Measurements from ENCODE around the gene MAP3K2.
A peak's percentile ranks its signal among the peaks of the same experiment; 100 is the strongest.

Gene MAP3K2

DNA sequence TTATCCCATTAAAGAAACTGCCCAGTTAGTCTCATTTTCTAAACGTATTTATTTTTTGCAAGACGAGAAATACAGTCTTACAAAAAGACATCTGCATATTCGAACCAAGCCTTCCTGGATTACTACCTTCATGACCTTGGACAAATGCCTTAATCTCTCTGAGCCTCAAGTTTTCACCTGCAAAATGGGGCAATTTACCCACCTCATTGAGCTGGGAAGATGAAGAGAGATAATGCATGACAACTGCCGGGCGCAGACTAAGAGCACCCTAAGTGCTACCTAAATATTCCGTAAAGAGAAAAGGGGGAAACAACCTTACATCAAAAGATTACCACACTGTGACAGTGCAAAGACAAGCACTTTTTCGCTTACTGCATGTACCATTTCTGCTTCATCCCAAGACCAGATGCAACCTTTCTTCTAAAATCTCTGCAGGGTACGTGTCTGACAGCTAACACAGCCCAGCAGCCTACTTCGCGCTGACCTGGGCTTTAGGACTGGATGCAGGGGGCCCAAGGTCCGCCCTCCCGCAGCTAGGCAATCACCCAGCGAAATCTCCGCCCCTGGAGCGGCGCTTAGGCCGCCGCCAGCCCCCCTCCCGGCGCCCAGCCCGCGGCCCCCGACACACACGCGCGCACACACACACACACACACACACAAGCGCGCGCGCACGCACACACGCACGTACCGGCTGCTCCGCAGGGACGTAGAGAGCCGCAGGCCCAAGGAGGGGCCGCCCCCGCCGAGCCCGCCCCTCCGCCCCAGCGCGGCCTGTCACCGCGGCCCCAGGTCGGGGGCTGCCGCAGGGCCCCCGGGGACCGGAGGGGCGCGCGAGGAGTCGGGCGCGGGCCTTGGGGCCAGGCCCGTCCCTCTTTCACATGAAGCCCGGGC, 766 bp downstream of the MAP3K2 start:
- Histone ChIP-seq H3K4me3 (ENCODE audit: low read depth, low read length) (peak overlapping the region; percentile 92), H3K36me3 (ENCODE audit: control insufficient read depth in 2 of 2, insufficient read depth in 1 of 2, low read length in 2 of 2) (no peaks in the 10 kb centered on the region), H3K9me3 (ENCODE audit: control insufficient read depth, insufficient read depth, low read depth, low read length) (no peaks in the 10 kb centered on the region), H3K27ac (ENCODE audit: extremely low read depth, low read depth, low read length) (peak overlapping the region; percentile 99), H3K4me1 (ENCODE audit: control insufficient read depth, insufficient read depth, low read length) (peaks cover 19% of the 10 kb centered on the region)
- ChIA-PET POLR2A (interaction anchor here (0.9 kb wide), 1 partner anchor 93 kb away, joined by 3 read pairs; the partner anchor contains the start of gene ERCC3), CTCF (interaction anchor here (2.0 kb wide), 1 partner anchor 29 kb away, joined by 11 read pairs; no protein-coding TSS in a partner anchor)
- TF ChIP-seq, protein P1, sequence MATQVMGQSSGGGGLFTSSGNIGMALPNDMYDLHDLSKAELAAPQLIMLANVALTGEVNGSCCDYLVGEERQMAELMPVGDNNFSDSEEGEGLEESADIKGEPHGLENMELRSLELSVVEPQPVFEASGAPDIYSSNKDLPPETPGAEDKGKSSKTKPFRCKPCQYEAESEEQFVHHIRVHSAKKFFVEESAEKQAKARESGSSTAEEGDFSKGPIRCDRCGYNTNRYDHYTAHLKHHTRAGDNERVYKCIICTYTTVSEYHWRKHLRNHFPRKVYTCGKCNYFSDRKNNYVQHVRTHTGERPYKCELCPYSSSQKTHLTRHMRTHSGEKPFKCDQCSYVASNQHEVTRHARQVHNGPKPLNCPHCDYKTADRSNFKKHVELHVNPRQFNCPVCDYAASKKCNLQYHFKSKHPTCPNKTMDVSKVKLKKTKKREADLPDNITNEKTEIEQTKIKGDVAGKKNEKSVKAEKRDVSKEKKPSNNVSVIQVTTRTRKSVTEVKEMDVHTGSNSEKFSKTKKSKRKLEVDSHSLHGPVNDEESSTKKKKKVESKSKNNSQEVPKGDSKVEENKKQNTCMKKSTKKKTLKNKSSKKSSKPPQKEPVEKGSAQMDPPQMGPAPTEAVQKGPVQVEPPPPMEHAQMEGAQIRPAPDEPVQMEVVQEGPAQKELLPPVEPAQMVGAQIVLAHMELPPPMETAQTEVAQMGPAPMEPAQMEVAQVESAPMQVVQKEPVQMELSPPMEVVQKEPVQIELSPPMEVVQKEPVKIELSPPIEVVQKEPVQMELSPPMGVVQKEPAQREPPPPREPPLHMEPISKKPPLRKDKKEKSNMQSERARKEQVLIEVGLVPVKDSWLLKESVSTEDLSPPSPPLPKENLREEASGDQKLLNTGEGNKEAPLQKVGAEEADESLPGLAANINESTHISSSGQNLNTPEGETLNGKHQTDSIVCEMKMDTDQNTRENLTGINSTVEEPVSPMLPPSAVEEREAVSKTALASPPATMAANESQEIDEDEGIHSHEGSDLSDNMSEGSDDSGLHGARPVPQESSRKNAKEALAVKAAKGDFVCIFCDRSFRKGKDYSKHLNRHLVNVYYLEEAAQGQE (tag by site-specific recombination; IDR thresholded peaks at IDR 0.05): no peak
- peak; percentile 78 for TF ChIP-seq ZIC2 (tag by site-specific recombination; IDR thresholded peaks at IDR 0.05)
- TF ChIP-seq GLIS2 (tag by site-specific recombination; IDR thresholded peaks at IDR 0.05): peak; percentile 82
- TF ChIP-seq, protein P2, sequence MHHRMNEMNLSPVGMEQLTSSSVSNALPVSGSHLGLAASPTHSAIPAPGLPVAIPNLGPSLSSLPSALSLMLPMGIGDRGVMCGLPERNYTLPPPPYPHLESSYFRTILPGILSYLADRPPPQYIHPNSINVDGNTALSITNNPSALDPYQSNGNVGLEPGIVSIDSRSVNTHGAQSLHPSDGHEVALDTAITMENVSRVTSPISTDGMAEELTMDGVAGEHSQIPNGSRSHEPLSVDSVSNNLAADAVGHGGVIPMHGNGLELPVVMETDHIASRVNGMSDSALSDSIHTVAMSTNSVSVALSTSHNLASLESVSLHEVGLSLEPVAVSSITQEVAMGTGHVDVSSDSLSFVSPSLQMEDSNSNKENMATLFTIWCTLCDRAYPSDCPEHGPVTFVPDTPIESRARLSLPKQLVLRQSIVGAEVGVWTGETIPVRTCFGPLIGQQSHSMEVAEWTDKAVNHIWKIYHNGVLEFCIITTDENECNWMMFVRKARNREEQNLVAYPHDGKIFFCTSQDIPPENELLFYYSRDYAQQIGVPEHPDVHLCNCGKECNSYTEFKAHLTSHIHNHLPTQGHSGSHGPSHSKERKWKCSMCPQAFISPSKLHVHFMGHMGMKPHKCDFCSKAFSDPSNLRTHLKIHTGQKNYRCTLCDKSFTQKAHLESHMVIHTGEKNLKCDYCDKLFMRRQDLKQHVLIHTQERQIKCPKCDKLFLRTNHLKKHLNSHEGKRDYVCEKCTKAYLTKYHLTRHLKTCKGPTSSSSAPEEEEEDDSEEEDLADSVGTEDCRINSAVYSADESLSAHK (tag by site-specific recombination; IDR thresholded peaks at IDR 0.05): no peak
- no peak for TF ChIP-seq ZNF670 (tag by site-specific recombination; IDR thresholded peaks at IDR 0.05; ENCODE audit: low read depth)
- TF ChIP-seq ZFP3 (tag by site-specific recombination; IDR thresholded peaks at IDR 0.05; ENCODE audit: low read depth): no peak
- TF ChIP-seq, protein P3, sequence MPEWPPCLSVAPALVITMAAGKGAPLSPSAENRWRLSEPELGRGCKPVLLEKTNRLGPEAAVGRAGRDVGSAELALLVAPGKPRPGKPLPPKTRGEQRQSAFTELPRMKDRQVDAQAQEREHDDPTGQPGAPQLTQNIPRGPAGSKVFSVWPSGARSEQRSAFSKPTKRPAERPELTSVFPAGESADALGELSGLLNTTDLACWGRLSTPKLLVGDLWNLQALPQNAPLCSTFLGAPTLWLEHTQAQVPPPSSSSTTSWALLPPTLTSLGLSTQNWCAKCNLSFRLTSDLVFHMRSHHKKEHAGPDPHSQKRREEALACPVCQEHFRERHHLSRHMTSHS (tag by site-specific recombination; IDR thresholded peaks at IDR 0.05): no peak
- no peak for TF ChIP-seq ZNF660 (tag by site-specific recombination; IDR thresholded peaks at IDR 0.05)
- TF ChIP-seq SP7 (tag by site-specific recombination; IDR thresholded peaks at IDR 0.05): no peak
- TF ChIP-seq ZNF510 (tag by site-specific recombination; IDR thresholded peaks at IDR 0.05; ENCODE audit: insufficient replicate concordance): no peak
- TF ChIP-seq ZNF658 (tag by site-specific recombination; IDR thresholded peaks at IDR 0.05): no peak
- no peak for TF ChIP-seq SETDB1 (IDR thresholded peaks at IDR 0.05; ENCODE audit: insufficient read length, low read length)
- no peak for TF ChIP-seq TSHZ1 (tag by site-specific recombination; IDR thresholded peaks at IDR 0.05; ENCODE audit: borderline replicate concordance)
- TF ChIP-seq ZNF530 (tag by site-specific recombination; IDR thresholded peaks at IDR 0.05; ENCODE audit: low read depth): no peak
- TF ChIP-seq KLF8 (tag by site-specific recombination; IDR thresholded peaks at IDR 0.05): no peak
- TF ChIP-seq ZNF677 (tag by site-specific recombination; IDR thresholded peaks at IDR 0.05): no peak
- no peak for TF ChIP-seq ZNF202 (tag by site-specific recombination; IDR thresholded peaks at IDR 0.05; ENCODE audit: borderline replicate concordance)
- no peak for TF ChIP-seq ZNF518A (tag by site-specific recombination; conservative IDR thresholded peaks at IDR 0.05; ENCODE audit: low read depth)
- no peak for TF ChIP-seq ZNF24 (tag by site-specific recombination; IDR thresholded peaks at IDR 0.05)
- no peak for TF ChIP-seq ZNF175 (tag by site-specific recombination; IDR thresholded peaks at IDR 0.05)
- TF ChIP-seq FEZF1 (tag by site-specific recombination; IDR thresholded peaks at IDR 0.05): no peak
